Head of caudate nucleus (tissue), 42 donors: ENCODE measurements around the gene SETX.

ENCODE experiments used
- DNase-seq, 42 donors: peaks; one replicate each; pipeline versions ENCODE4 v3.0.0 to v3.0.0-alpha.2; 2020 to 2021; ENCODE audit warnings: mixed read lengths in 7 of 42
- intact Hi-C: fragments of 100-400 bp; cut with DNase I; formaldehyde crosslinking; loops from one replicate; pipeline ENCODE4 v1.15.0; 2022

Gene SETX

GRCh38 chr9:132247942-132248341 lies 106.8 kb downstream of the SETX start:
- intact Hi-C loops: no loop called here
- DNase-seq: peak in 1 of 42 donors; percentile 24

GRCh38 chr9:132245465-132245864 lies 109.3 kb downstream of the SETX start:
- no peak for DNase-seq
- intact Hi-C loops: no loop called here

- intact Hi-C loops: no loop called here
- no peak for DNase-seq
Observed at GRCh38 chr9:132244582-132245455, 110.0 kb downstream of the SETX start.

- no peak for DNase-seq
- intact Hi-C loops: no loop called here
Observed at GRCh38 chr9:132243156-132244074, 111.4 kb downstream of the SETX start.

- intact Hi-C loops: no loop called here
- DNase-seq: peak in 2 of 42 donors; percentile 39 to 58
Observed at GRCh38 chr9:132242621-132243155, 112.1 kb downstream of the SETX start.

GRCh38 chr9:132241840-132242620 lies 112.8 kb downstream of the SETX start:
- peak in 2 of 42 donors; percentile 22 to 55 for DNase-seq
- intact Hi-C loops: no loop called here

GRCh38 chr9:132241483-132241839 lies 113.3 kb downstream of the SETX start:
- DNase-seq: peak in 1 of 42 donors; percentile 13
- intact Hi-C loops: no loop called here

GRCh38 chr9:132240841-132241482 lies 113.8 kb downstream of the SETX start:
- intact Hi-C loops: no loop called here
- DNase-seq: peak; percentile 85 to 98 (median 94)

- DNase-seq: no peak
- intact Hi-C loops: loop anchor here (5.0 to 10.0 kb wide), 2 partner anchors 73 to 165 kb away; partner anchors contain the start of gene MED27
Observed at GRCh38 chr9:132239999-132240840, 114.6 kb downstream of the SETX start.

GRCh38 chr9:132239518-132239917 lies 115.3 kb downstream of the SETX start:
- DNase-seq: no peak
- intact Hi-C loops: loop anchor here (5.0 to 10.0 kb wide), 2 partner anchors 72 to 165 kb away; partner anchors contain the start of gene MED27

GRCh38 chr9:132238992-132239391 lies 115.8 kb downstream of the SETX start:
- intact Hi-C loops: loop anchor here (5.0 to 10.0 kb wide), 2 partner anchors 72 to 164 kb away; partner anchors contain the start of gene MED27
- peak in 1 of 42 donors; percentile 21 for DNase-seq

- intact Hi-C loops: loop anchor here (5.0 to 10.0 kb wide), 2 partner anchors 71 to 163 kb away; partner anchors contain the start of gene MED27
Observed at GRCh38 chr9:132238026-132238972, 116.5 kb downstream of the SETX start.

GRCh38 chr9:132237481-132237880 lies 117.3 kb downstream of the SETX start:
- peak in 4 of 42 donors; percentile 20 to 55 (median 24) for DNase-seq
- intact Hi-C loops: loop anchor here (5.0 to 10.0 kb wide), 2 partner anchors 70 to 163 kb away; partner anchors contain the start of gene MED27

More at GRCh38 chr9:132238026-132238972, 116.5 kb downstream of the SETX start:
- no peak for DNase-seq

GRCh38 chr9:132236662-132237311 lies 118.0 kb downstream of the SETX start:
- DNase-seq: no peak
- intact Hi-C loops: loop anchor here (5.0 to 10.0 kb wide), 2 partner anchors 69 to 162 kb away; partner anchors contain the start of gene MED27
